LNCAP (cell line): ENCODE data around the gene BCL2L15.

Experiments used
- CTCF ChIP-seq: fragments of 450-650 bp; IDR thresholded peaks from 2 replicates; pipeline ENCODE4 v1.5.1; 2017; ENCODE audit warnings: mild to moderate bottlenecking

Gene BCL2L15

GRCh38 chr1:113887402-113888175 is at the start of gene BCL2L15:
Gene BCL2L15 (minus strand): TSS chr1:113887581. CDS start chr1:113887375, 206 bp downstream.
- TF ChIP-seq CTCF, result no peak

GRCh38 chr1:113937146-113937545 is 49.8 kb upstream of the BCL2L15 start:
- TF ChIP-seq CTCF, result no peak

- TF ChIP-seq CTCF, result no peak
Measured at GRCh38 chr1:113935970-113936369, 48.6 kb upstream of the BCL2L15 start.

GRCh38 chr1:113935176-113935575 is 47.8 kb upstream of the BCL2L15 start:
- no peak for TF ChIP-seq CTCF

- no peak for TF ChIP-seq CTCF
Measured at GRCh38 chr1:113934511-113935055, 47.2 kb upstream of the BCL2L15 start.

GRCh38 chr1:113934006-113934405 is 46.6 kb upstream of the BCL2L15 start:
- no peak for TF ChIP-seq CTCF

GRCh38 chr1:113931451-113931851 is 44.1 kb upstream of the BCL2L15 start:
- no peak for TF ChIP-seq CTCF
